Endothelial cell of umbilical vein (primary cell): ENCODE data around the gene CAMK2B. TPM values are rescaled to one million over a fixed set of nuclear protein-coding genes. Genes with fewer than 3 reads are reported as not detected.

Experiments
- BruUV-seq: library from RNA; stranded (reverse); fragments of 400-500 nt; replicated peaks from 2 replicates; lab custom pipeline; 2021; lab: Mats Ljungman, UMichigan
- CTCF ChIA-PET: fragments of 300-600, 350-600 bp; sonication (Branson Sonifier 250); formaldehyde crosslinking; loops from one replicate; lab custom pipeline; 2021; ENCODE audit warnings: antibody characterized with exemption, inconsistent platforms; lab: Charles Lee
- POLR2A ChIA-PET: fragments of 300-600, 350-600 bp; sonication (Branson Sonifier 250); formaldehyde crosslinking; loops from one replicate; lab custom pipeline; 2021; ENCODE audit warnings: antibody characterized with exemption, inconsistent platforms; lab: Charles Lee
- DNase-seq: peaks from one replicate; pipeline ENCODE4 v3.0.0-alpha.2; 2011; ENCODE audit warnings: low read depth, low spot score
- FAIRE-seq: peaks from 2 replicates; lab custom pipeline; 2011; peaks lifted over from hg19 to GRCh38; lab: Jason Lieb, UNC
- H2AFZ ChIP-seq: 2 replicates; pipeline ENCODE4 v1.6.0; 2012; ENCODE audit warnings: low read depth, low read length, control low read depth, inconsistent platforms
- H3K27ac ChIP-seq: 2 replicates; pipeline ENCODE4 v1.5.1; 2011; ENCODE audit warnings: low read depth, mild to moderate bottlenecking, control low read depth, low read length, moderate library complexity; ENCODE audit not compliant: insufficient read depth
- H3K27me3 ChIP-seq, 2 experiments: 2 replicates each; pipeline versions ENCODE4 v1.6.0 to v1.6.1; 2011; ENCODE audit warnings: low read length in 2 of 2, mixed read lengths in 1 of 2; ENCODE audit not compliant: control insufficient read depth in 2 of 2, insufficient read depth in 2 of 2
- H3K36me3 ChIP-seq, 2 experiments: 2 replicates in 1 of 2; 3 replicates in 1 of 2; pipeline ENCODE4 v1.5.1; 2011; ENCODE audit warnings: low read length in 2 of 2, mild to moderate bottlenecking in 1 of 2, moderate library complexity in 1 of 2; ENCODE audit not compliant: control insufficient read depth in 2 of 2, insufficient read depth in 2 of 2; ENCODE audit errors: extremely low read depth in 1 of 2
- H3K4me1 ChIP-seq: 3 replicates; pipeline ENCODE4 v1.5.1; 2011; ENCODE audit warnings: mild to moderate bottlenecking, low read length; ENCODE audit not compliant: control insufficient read depth, insufficient read depth; ENCODE audit errors: extremely low read depth
- H3K4me2 ChIP-seq: 2 replicates; pipeline ENCODE4 v1.6.1; 2011; ENCODE audit warnings: low read length, control low read depth, mixed read lengths; ENCODE audit not compliant: insufficient read depth
- H3K4me3 ChIP-seq, 3 experiments: fragments of 200-600 bp in 1 of 3; sonication (generic), shearing (Covaris generic) in 1 of 3; replicated peaks in 1 of 3; 2 replicates each; pipeline ENCODE4 v1.5.1; 2011 to 2016; ENCODE audit warnings: control low read depth in 3 of 3, low read length in 3 of 3, mild to moderate bottlenecking in 2 of 3, inconsistent platforms in 1 of 3, low read depth in 1 of 3, moderate library complexity in 1 of 3; ENCODE audit not compliant: insufficient read depth in 1 of 3
- H3K79me2 ChIP-seq: 2 replicates; pipeline ENCODE4 v1.6.0; 2012; ENCODE audit warnings: low read length, inconsistent platforms; ENCODE audit not compliant: control insufficient read depth, insufficient read depth
- H3K9ac ChIP-seq: replicated peaks from 2 replicates; pipeline ENCODE3; 2011; ENCODE audit warnings: low read length, control low read depth; ENCODE audit not compliant: insufficient read depth; ENCODE audit errors: extremely low read depth
- H3K9me1 ChIP-seq: replicated peaks from 3 replicates; pipeline ENCODE4 v1.6.0; 2011; ENCODE audit warnings: mild to moderate bottlenecking, low read length; ENCODE audit not compliant: control insufficient read depth, insufficient read depth; ENCODE audit errors: extremely low read depth
- H3K9me3 ChIP-seq: replicated peaks from 2 replicates; pipeline ENCODE4 v1.5.1; 2012; ENCODE audit warnings: low read length, inconsistent platforms; ENCODE audit not compliant: control insufficient read depth, insufficient read depth
- H4K20me1 ChIP-seq: replicated peaks from 2 replicates; pipeline ENCODE3; 2011; ENCODE audit warnings: mild to moderate bottlenecking, low read length; ENCODE audit not compliant: control insufficient read depth, insufficient read depth; ENCODE audit errors: extremely low read depth
- EZH2 ChIP-seq: IDR thresholded peaks from 2 replicates; pipeline ENCODE4 v1.6.1; 2012; ENCODE audit warnings: borderline replicate concordance, low read depth, mild to moderate bottlenecking, moderate library complexity, low read length, inconsistent platforms; ENCODE audit not compliant: severe bottlenecking
- dilution Hi-C: fragments of 300-500 bp; cut with MboI; formaldehyde crosslinking; loops from one replicate; pipeline ENCODE4 v1.15.0; 2019; ENCODE audit warnings: low sequenced_read_pairs; ENCODE audit not compliant: extremely low pct_ligation_motif_present
- intact Hi-C: fragments of 100-400 bp; cut with micrococcal nuclease; formaldehyde crosslinking; loops from one replicate; pipeline ENCODE4 v1.10.0; 2022
- polyA plus RNA-seq, 4 experiments: library from polyadenylated mRNA; depleted of rRNA in 3 of 4; stranded (reverse) in 3 of 4; unstranded in 1 of 4; fragments of >200 nt; gene quantifications; 2 replicates each; pipeline versions ENCODE4 v1.2.1 to v1.2.3, GENCODE V29; 2011 to 2012; ENCODE audit warnings: missing spikeins in 1 of 4
- total RNA-seq: library from RNA; stranded (reverse); gene quantifications from 2 replicates; pipeline ENCODE4 v1.2.3, GENCODE V29; 2021

CAMK2B gene
- total and polyA plus RNA-seq, 2 donors (not counting 3 experiments of a cell fraction or from before 2014, with no cell fraction given), result 0.57 to 1.6 TPM

- Histone ChIP-seq H3K9ac (no peak overlapping the region), H3K9me3 (no peaks in the 10 kb centered on the region), H3K36me3 (no peaks in the 10 kb centered on the region), H3K4me2 (no peak overlapping the region), H3K27ac (no peak overlapping the region), H4K20me1 (no peaks in the 10 kb centered on the region), H2AFZ (no peak overlapping the region), H3K79me2 (no peaks in the 10 kb centered on the region), H3K27me3 (peaks cover 4 to 10% of the 10 kb centered on the region in 2 experiments), H3K4me1 (peaks cover 5% of the 10 kb centered on the region), H3K9me1 (no peaks in the 10 kb centered on the region), H3K4me3 (no peak overlapping the region)
- ChIA-PET POLR2A (no interaction called here), CTCF (no interaction called here)
- TF ChIP-seq EZH2, result no peak
- BruUV-seq, result no TSS peak
- dilution Hi-C loops, result no loop called here
- no peak for FAIRE-seq
- DNase-seq, result no peak
- intact Hi-C loops, result no loop called here
These were observed 136.7 kb downstream of the CAMK2B start for GRCh38 chr7:44188480-44189225.

GRCh38 chr7:44187636-44188416, 137.6 kb downstream of the CAMK2B start:
- CTCF ChIA-PET, result no interaction called here
- dilution Hi-C loops, result no loop called here

More at GRCh38 chr7:44187636-44188416, 137.6 kb downstream of the CAMK2B start:
- intact Hi-C loops, result no loop called here
- H3K9me1 ChIP-seq, result no peaks in the 10 kb centered on the region
- H3K9ac ChIP-seq, result no peak overlapping the region
- no peak overlapping the region for H2AFZ ChIP-seq
- H3K4me2 ChIP-seq, result no peak overlapping the region
- no peak for DNase-seq
- POLR2A ChIA-PET, result no interaction called here
- H3K9me3 ChIP-seq, result no peaks in the 10 kb centered on the region
- no TSS peak for BruUV-seq
- FAIRE-seq, result no peak
- peaks cover 5% of the 10 kb centered on the region for H3K4me1 ChIP-seq
- no peak overlapping the region for H3K27ac ChIP-seq
- H3K27me3 ChIP-seq, result peaks cover 8 to 12% of the 10 kb centered on the region in 2 experiments
- H4K20me1 ChIP-seq, result no peaks in the 10 kb centered on the region
- H3K4me3 ChIP-seq, result no peak overlapping the region
- no peak for TF ChIP-seq EZH2
- H3K79me2 ChIP-seq, result no peaks in the 10 kb centered on the region
- H3K36me3 ChIP-seq, result no peaks in the 10 kb centered on the region
